Mucosa of stomach (tissue), 1 donor: ENCODE measurements around the gene SP5.

Source experiments
- H3K27me3 ChIP-seq: one replicate; pipeline ENCODE4 v1.7.0; 2013; ENCODE audit warnings: mild to moderate bottlenecking, low read length; ENCODE audit not compliant: control insufficient read depth, insufficient read depth
- H3K36me3 ChIP-seq: one replicate; pipeline ENCODE4 v1.7.0; 2013; ENCODE audit warnings: low read length; ENCODE audit not compliant: control insufficient read depth, insufficient read depth
- H3K4me1 ChIP-seq: one replicate; pipeline ENCODE4 v1.7.0; 2013; ENCODE audit warnings: mild to moderate bottlenecking, low read length; ENCODE audit not compliant: control insufficient read depth, insufficient read depth
- H3K4me3 ChIP-seq: one replicate; pipeline ENCODE4 v1.7.0; 2013; ENCODE audit warnings: low read length
- H3K9ac ChIP-seq: one replicate; pipeline ENCODE4 v1.7.0; 2013; ENCODE audit warnings: mild to moderate bottlenecking, low read length, moderate library complexity
- H3K9me3 ChIP-seq: one replicate; pipeline ENCODE4 v1.7.0; 2013; ENCODE audit warnings: mild to moderate bottlenecking, low read length, moderate library complexity; ENCODE audit not compliant: control insufficient read depth
- donor health status: Pancreatic carcinoma.

Gene SP5

GRCh38 chr2:170690640-170691039, 24.5 kb upstream of the SP5 start:
- no peaks in the 10 kb centered on the region for H3K9me3 ChIP-seq
- no peaks in the 10 kb centered on the region for H3K4me1 ChIP-seq
- H3K27me3 ChIP-seq = no peaks in the 10 kb centered on the region
- H3K36me3 ChIP-seq = no peaks in the 10 kb centered on the region
- no peak overlapping the region for H3K9ac ChIP-seq
- no peak overlapping the region for H3K4me3 ChIP-seq

- no peaks in the 10 kb centered on the region for H3K9me3 ChIP-seq
- peaks cover 4% of the 10 kb centered on the region for H3K4me1 ChIP-seq
- no peak overlapping the region for H3K9ac ChIP-seq
- H3K27me3 ChIP-seq = no peaks in the 10 kb centered on the region
- H3K36me3 ChIP-seq = no peaks in the 10 kb centered on the region
- no peak overlapping the region for H3K4me3 ChIP-seq
Measured at GRCh38 chr2:170694316-170694715, 20.8 kb upstream of the SP5 start.

- Histone ChIP-seq H3K4me3 (no peak overlapping the region), H3K27me3 (no peaks in the 10 kb centered on the region), H3K36me3 (no peaks in the 10 kb centered on the region), H3K4me1 (peaks cover 4% of the 10 kb centered on the region), H3K9ac (no peak overlapping the region), H3K9me3 (no peaks in the 10 kb centered on the region)
Measured at GRCh38 chr2:170695521-170696410, 19.4 kb upstream of the SP5 start.

GRCh38 chr2:170696948-170697347, 18.2 kb upstream of the SP5 start:
- H3K27me3 ChIP-seq = no peaks in the 10 kb centered on the region
- no peak overlapping the region for H3K9ac ChIP-seq
- H3K4me3 ChIP-seq = no peak overlapping the region
- peaks cover 4% of the 10 kb centered on the region for H3K4me1 ChIP-seq
- H3K9me3 ChIP-seq = no peaks in the 10 kb centered on the region
- H3K36me3 ChIP-seq = no peaks in the 10 kb centered on the region

- peaks cover 2% of the 10 kb centered on the region for H3K4me1 ChIP-seq
- H3K36me3 ChIP-seq = no peaks in the 10 kb centered on the region
- no peaks in the 10 kb centered on the region for H3K9me3 ChIP-seq
- H3K4me3 ChIP-seq = no peak overlapping the region
- H3K9ac ChIP-seq = no peak overlapping the region
- no peaks in the 10 kb centered on the region for H3K27me3 ChIP-seq
Measured at GRCh38 chr2:170701011-170701410, 14.1 kb upstream of the SP5 start.

- Histone ChIP-seq H3K27me3 (peaks cover 7% of the 10 kb centered on the region), H3K9ac (no peak overlapping the region), H3K36me3 (no peaks in the 10 kb centered on the region), H3K9me3 (no peaks in the 10 kb centered on the region), H3K4me3 (no peak overlapping the region), H3K4me1 (no peaks in the 10 kb centered on the region)
Measured at GRCh38 chr2:170703776-170704476, 11.2 kb upstream of the SP5 start.

GRCh38 chr2:170707821-170708795, 7.0 kb upstream of the SP5 start:
- no peak overlapping the region for H3K9ac ChIP-seq
- H3K4me3 ChIP-seq = no peak overlapping the region
- H3K27me3 ChIP-seq = peaks cover 36% of the 10 kb centered on the region
- H3K36me3 ChIP-seq = no peaks in the 10 kb centered on the region
- H3K9me3 ChIP-seq = no peaks in the 10 kb centered on the region
- H3K4me1 ChIP-seq = peaks cover 7% of the 10 kb centered on the region

- Histone ChIP-seq H3K9me3 (no peaks in the 10 kb centered on the region), H3K27me3 (peaks cover 57% of the 10 kb centered on the region), H3K36me3 (no peaks in the 10 kb centered on the region), H3K4me1 (peaks cover 16% of the 10 kb centered on the region), H3K9ac (no peak overlapping the region), H3K4me3 (no peak overlapping the region)
Measured at GRCh38 chr2:170710609-170710979, 4.5 kb upstream of the SP5 start.

- H3K4me3 ChIP-seq = no peak overlapping the region
- no peak overlapping the region for H3K9ac ChIP-seq
- H3K9me3 ChIP-seq = no peaks in the 10 kb centered on the region
- H3K27me3 ChIP-seq = peaks cover 64% of the 10 kb centered on the region
- peaks cover 18% of the 10 kb centered on the region for H3K4me1 ChIP-seq
- H3K36me3 ChIP-seq = no peaks in the 10 kb centered on the region
Measured at GRCh38 chr2:170711196-170711773, 3.9 kb upstream of the SP5 start.

GRCh38 chr2:170711774-170712652, 3.1 kb upstream of the SP5 start:
- Histone ChIP-seq H3K4me1 (peaks cover 21% of the 10 kb centered on the region), H3K4me3 (no peak overlapping the region), H3K36me3 (no peaks in the 10 kb centered on the region), H3K9me3 (no peaks in the 10 kb centered on the region), H3K9ac (no peak overlapping the region), H3K27me3 (peaks cover 72% of the 10 kb centered on the region)
